ENCODE results near the gene AMFR.

DNA sequence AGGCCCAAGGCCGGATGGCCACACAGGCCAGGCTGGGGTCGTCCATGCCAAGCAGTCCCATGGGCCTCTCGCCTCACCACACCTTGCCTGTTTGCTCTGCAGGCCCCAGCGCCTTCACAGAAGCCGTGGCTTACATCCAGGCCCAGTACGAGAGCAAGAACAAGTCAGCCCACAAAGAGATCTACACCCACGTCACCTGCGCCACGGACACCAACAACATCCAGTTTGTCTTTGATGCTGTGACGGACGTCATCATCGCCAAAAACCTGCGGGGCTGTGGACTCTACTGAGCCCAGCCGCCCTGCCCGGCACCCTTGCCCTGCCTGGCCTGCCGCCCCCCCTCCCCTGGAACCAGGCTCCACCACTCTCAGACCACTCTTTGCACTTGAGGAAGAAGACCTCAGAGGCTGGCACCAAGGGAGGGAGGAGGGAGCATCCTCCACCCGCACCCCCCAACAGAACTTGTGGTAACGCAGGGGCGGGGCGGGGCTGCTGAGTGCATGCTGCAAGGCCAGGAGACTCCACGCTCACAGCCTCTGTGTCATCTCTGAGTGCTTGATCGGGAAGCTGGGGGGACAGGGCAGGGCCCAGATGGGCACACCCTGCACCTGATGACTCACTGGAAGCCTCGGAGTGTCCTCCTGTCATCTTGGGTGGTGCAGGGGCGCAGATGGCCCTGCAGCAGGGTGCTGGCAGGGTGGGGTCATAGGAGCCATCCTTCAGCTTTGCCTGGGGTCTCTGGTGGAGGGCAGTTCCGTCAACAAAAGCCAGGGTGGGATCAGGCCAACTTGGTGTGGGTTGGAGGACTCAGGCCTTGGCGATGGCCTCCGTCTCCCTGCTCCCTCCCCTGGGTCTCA is 81.5 kb downstream of the AMFR start:
- TF ChIP-seq GATA2 (IDR thresholded peaks at IDR 0.05; ENCODE audit: low read depth, low read length), result no peak
- TF ChIP-seq GATA3 (IDR thresholded peaks at IDR 0.05; ENCODE audit: low read depth, low read length), result no peak
